ENCODE data around the gene RPA1. TPM values are rescaled to one million over a fixed set of nuclear protein-coding genes. Genes with fewer than 3 reads are reported as not detected.

The RPA1 gene
- polyA plus RNA-seq, 1 donor from 2014 or later = 8.4 TPM

DNA sequence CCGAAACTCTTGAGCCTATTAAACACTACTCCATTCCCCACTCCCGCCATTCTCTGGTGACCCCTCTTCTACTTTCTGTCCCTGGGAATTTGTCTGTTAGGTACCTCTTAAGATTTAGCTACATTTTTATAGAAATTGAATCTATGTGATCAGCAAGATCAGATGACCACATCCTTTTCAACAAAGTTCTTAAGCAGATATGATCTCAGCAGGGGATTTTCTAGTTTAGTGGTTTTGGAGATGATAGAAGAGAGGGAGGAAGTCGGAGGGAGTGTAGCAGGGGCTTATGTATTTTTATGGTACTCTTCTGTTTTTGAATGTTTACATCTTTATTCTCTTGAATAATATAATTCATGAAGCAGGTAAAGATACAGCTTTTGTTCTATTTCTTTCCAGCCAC lies 40.8 kb downstream of the RPA1 start:
- H3K4me2 ChIP-seq (ENCODE audit: low read length) = no peak overlapping the region
- no peaks in the 10 kb centered on the region for H3K79me2 ChIP-seq (replicated peaks; ENCODE audit: insufficient read depth, low read length)
- no peak overlapping the region for H3K9ac ChIP-seq (ENCODE audit: low read length)
- H3K4me3 ChIP-seq (ENCODE audit: low read length) = no peak overlapping the region
- no peak overlapping the region for H2AFZ ChIP-seq (ENCODE audit: low read depth, low read length)
- no peaks in the 10 kb centered on the region for H3F3A ChIP-seq (ENCODE audit: insufficient read depth, low read length, poor library complexity, severe bottlenecking)
- no peaks in the 10 kb centered on the region for H3K27me3 ChIP-seq (ENCODE audit: insufficient read depth, low read depth, low read length)
- no peak overlapping the region for H3K27ac ChIP-seq (ENCODE audit: low read length)
- H3K36me3 ChIP-seq (ENCODE audit: insufficient read depth, low read length) = no peaks in the 10 kb centered on the region
- no peaks in the 10 kb centered on the region for H3K9me3 ChIP-seq (ENCODE audit: low read length)
- H4K20me1 ChIP-seq (ENCODE audit: insufficient read depth) = no peaks in the 10 kb centered on the region
- no peaks in the 10 kb centered on the region for H3K9me2 ChIP-seq (ENCODE audit: insufficient read depth, low read length)
- no peak for TF ChIP-seq POLR2AphosphoS5 (IDR thresholded peaks at IDR 0.05)
- TF ChIP-seq RAD21 (conservative IDR thresholded peaks at IDR 0.05) = no peak
- no peak for TF ChIP-seq TAF1 (IDR thresholded peaks at IDR 0.05; ENCODE audit: low read depth)
- TF ChIP-seq, protein P1, sequence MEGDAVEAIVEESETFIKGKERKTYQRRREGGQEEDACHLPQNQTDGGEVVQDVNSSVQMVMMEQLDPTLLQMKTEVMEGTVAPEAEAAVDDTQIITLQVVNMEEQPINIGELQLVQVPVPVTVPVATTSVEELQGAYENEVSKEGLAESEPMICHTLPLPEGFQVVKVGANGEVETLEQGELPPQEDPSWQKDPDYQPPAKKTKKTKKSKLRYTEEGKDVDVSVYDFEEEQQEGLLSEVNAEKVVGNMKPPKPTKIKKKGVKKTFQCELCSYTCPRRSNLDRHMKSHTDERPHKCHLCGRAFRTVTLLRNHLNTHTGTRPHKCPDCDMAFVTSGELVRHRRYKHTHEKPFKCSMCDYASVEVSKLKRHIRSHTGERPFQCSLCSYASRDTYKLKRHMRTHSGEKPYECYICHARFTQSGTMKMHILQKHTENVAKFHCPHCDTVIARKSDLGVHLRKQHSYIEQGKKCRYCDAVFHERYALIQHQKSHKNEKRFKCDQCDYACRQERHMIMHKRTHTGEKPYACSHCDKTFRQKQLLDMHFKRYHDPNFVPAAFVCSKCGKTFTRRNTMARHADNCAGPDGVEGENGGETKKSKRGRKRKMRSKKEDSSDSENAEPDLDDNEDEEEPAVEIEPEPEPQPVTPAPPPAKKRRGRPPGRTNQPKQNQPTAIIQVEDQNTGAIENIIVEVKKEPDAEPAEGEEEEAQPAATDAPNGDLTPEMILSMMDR (IDR thresholded peaks at IDR 0.05; ENCODE audit: poor library complexity, severe bottlenecking) = no peak
- no peak for TF ChIP-seq SMC3 (conservative IDR thresholded peaks at IDR 0.05; ENCODE audit: poor library complexity)
- no peak for TF ChIP-seq EZH2 (IDR thresholded peaks at IDR 0.05; ENCODE audit: borderline replicate concordance, insufficient read depth, low read length, poor library complexity, severe bottlenecking)
- no peak for TF ChIP-seq MXI1 (conservative IDR thresholded peaks at IDR 0.05; ENCODE audit: poor library complexity, severe bottlenecking)
- TF ChIP-seq, protein P2, sequence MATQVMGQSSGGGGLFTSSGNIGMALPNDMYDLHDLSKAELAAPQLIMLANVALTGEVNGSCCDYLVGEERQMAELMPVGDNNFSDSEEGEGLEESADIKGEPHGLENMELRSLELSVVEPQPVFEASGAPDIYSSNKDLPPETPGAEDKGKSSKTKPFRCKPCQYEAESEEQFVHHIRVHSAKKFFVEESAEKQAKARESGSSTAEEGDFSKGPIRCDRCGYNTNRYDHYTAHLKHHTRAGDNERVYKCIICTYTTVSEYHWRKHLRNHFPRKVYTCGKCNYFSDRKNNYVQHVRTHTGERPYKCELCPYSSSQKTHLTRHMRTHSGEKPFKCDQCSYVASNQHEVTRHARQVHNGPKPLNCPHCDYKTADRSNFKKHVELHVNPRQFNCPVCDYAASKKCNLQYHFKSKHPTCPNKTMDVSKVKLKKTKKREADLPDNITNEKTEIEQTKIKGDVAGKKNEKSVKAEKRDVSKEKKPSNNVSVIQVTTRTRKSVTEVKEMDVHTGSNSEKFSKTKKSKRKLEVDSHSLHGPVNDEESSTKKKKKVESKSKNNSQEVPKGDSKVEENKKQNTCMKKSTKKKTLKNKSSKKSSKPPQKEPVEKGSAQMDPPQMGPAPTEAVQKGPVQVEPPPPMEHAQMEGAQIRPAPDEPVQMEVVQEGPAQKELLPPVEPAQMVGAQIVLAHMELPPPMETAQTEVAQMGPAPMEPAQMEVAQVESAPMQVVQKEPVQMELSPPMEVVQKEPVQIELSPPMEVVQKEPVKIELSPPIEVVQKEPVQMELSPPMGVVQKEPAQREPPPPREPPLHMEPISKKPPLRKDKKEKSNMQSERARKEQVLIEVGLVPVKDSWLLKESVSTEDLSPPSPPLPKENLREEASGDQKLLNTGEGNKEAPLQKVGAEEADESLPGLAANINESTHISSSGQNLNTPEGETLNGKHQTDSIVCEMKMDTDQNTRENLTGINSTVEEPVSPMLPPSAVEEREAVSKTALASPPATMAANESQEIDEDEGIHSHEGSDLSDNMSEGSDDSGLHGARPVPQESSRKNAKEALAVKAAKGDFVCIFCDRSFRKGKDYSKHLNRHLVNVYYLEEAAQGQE (IDR thresholded peaks at IDR 0.05; ENCODE audit: borderline replicate concordance) = no peak
- TF ChIP-seq EP300 (conservative IDR thresholded peaks at IDR 0.05; ENCODE audit: poor library complexity, severe bottlenecking) = no peak

DNA sequence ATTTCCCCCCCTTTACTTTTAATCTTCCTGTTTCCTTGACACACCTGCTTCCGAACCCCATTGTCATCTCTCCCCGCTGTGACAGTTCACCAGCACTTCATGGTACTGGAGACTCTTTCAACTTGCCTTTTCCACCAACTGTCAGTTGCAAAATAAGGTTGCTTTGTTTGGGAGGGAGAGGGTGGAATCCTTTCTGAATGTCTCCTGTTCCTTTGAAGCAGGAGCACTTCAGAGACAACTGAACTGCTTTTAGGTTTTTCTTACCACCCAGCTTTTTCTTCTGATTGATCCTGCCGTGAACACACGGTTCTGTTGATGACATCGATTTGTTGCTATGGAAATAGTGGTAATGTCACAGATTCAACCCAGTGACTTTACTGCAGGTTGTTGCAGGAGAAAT lies 42.0 kb downstream of the RPA1 start:
- Histone ChIP-seq H3K9me3 (ENCODE audit: low read length) (no peaks in the 10 kb centered on the region), H3K27me3 (ENCODE audit: insufficient read depth, low read depth, low read length) (no peaks in the 10 kb centered on the region), H3K36me3 (ENCODE audit: insufficient read depth, low read length) (no peaks in the 10 kb centered on the region), H3K27ac (ENCODE audit: low read length) (peak overlapping the region; percentile 25), H2AFZ (ENCODE audit: low read depth, low read length) (no peak overlapping the region), H3K4me2 (ENCODE audit: low read length) (no peak overlapping the region), H3K4me3 (ENCODE audit: low read length) (no peak overlapping the region), H3K79me2 (replicated peaks; ENCODE audit: insufficient read depth, low read length) (no peaks in the 10 kb centered on the region), H4K20me1 (ENCODE audit: insufficient read depth) (no peaks in the 10 kb centered on the region), H3K9me2 (ENCODE audit: insufficient read depth, low read length) (no peaks in the 10 kb centered on the region), H3F3A (ENCODE audit: insufficient read depth, low read length, poor library complexity, severe bottlenecking) (no peaks in the 10 kb centered on the region), H3K9ac (ENCODE audit: low read length) (no peak overlapping the region)
- TF ChIP-seq SMC3 (conservative IDR thresholded peaks at IDR 0.05; ENCODE audit: poor library complexity) (no peak), RAD21 (conservative IDR thresholded peaks at IDR 0.05) (no peak), TAF1 (IDR thresholded peaks at IDR 0.05; ENCODE audit: low read depth) (no peak), EP300 (conservative IDR thresholded peaks at IDR 0.05; ENCODE audit: poor library complexity, severe bottlenecking) (no peak), POLR2AphosphoS5 (IDR thresholded peaks at IDR 0.05) (no peak), EZH2 (IDR thresholded peaks at IDR 0.05; ENCODE audit: borderline replicate concordance, insufficient read depth, low read length, poor library complexity, severe bottlenecking) (no peak), MXI1 (conservative IDR thresholded peaks at IDR 0.05; ENCODE audit: poor library complexity, severe bottlenecking) (no peak)
- TF ChIP-seq, protein P2 (IDR thresholded peaks at IDR 0.05; ENCODE audit: borderline replicate concordance) = no peak
- TF ChIP-seq, protein P1 (IDR thresholded peaks at IDR 0.05; ENCODE audit: poor library complexity, severe bottlenecking) = no peak

Measured in neural cell (in vitro differentiated cells).